ENCODE data around the gene HSPBAP1.
"Not testable (repeated sequence)": the region's sequence is repeated elsewhere in the genome, so short reads cannot be mapped to it uniquely, and the experiment has no call there.

The HSPBAP1 gene

GRCh38 chr3:122784436-122784835 is 9.2 kb downstream of the HSPBAP1 start:
- DNase-seq, result no peak

- no peak for DNase-seq
These were observed 10.8 kb downstream of the HSPBAP1 start for GRCh38 chr3:122782804-122783203.

DNA sequence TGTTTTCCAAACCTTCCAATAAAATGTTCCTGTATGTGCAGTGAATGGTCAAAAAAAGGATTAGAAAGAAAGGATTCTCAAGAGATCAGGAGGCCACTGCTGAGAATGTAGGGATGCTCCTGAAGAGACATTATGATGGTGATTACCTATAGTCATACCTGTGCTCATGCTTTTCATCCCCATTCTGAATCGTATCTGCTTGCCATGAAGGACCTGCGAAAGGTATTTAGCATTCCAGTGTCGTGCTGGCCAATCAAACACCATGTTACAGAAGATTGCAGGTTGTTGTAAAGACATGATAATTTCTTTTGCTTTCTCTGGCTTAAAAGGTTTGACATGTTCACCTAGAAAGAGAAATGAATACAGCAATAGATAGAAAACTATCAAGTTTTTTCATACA is 16.1 kb downstream of the HSPBAP1 start:
- no peak for DNase-seq

- DNase-seq, result no peak
These were observed 16.8 kb downstream of the HSPBAP1 start for GRCh38 chr3:122776675-122777468.

GRCh38 chr3:122774564-122774963 is 19.1 kb downstream of the HSPBAP1 start:
- DNase-seq, result no peak

GRCh38 chr3:122773944-122774509 is 19.6 kb downstream of the HSPBAP1 start:
- no peak for DNase-seq

DNA sequence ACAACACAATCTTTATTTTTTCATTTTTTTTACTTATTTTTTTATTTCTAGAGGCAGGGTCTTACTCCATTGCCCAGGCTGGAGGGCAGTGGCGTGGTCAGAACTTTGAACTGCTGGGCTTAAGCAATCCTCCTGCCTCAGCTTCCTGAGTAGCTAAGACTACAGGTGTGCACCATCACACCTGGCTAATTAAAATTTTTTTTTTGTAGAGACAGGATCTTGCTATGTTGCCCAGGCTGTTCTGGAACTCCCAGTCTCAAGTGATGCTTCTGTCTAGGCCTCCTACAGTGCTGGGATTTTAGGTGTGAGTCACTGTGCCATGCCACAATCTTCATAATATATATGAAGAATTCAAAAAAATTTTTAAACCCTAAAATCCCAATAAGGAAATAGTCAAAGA is 20.8 kb downstream of the HSPBAP1 start:
- no peak for DNase-seq

DNA sequence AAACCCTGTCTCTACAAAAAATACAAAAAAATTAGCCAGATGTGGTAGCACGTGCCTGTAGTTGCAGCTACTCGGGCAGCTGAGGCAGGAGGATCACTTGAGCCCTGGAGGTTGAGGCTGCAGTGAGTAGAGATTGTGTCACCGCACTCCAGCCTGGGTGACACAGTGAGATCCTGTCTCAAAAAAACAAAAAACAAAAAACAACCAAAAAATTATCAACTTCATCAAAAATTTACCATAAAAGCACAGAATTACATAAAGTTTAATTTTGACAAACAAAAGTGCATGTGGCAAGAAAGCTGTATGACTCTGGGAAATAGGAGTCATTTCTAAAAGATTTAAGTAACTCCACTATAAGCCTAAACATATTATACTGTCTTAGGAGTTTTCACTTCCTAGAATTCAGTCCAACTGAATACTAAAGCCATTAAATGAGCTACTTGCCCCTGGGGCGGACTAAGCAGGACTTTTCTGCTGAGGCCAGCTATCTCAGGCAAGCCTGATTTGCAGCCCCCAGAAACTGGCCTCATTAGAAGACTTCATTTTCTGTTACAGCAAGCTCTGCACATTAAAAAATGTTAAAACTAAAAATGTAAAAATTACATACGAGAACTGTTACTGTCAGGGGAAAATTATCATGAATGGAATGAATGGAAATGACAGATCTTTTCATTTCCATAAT is 23.0 kb downstream of the HSPBAP1 start:
- no peak for DNase-seq

GRCh38 chr3:122767540-122768372 is 25.9 kb downstream of the HSPBAP1 start:
- DNase-seq, result no peak

DNA sequence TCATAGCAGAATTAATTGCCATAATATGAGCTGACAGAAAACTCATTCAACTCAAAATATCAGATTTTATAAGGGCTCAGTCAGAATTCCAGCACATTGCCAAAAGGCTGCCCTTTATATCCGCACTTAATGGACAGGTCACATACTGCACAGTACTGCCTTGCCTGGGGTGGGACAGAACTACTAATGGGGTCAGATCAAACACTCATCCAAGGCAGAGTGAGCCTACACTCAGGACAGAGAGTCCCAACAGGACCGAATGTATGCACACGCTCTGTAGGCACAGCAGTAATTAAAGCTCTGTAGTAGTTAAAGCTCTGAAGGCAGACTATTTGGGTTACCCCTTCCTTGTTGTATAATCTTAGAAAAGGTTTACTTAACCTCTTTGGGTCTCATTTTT is 27.2 kb downstream of the HSPBAP1 start:
- DNase-seq, result no peak

- no peak for DNase-seq
These were observed 33.0 kb downstream of the HSPBAP1 start for GRCh38 chr3:122760453-122761271.

DNA sequence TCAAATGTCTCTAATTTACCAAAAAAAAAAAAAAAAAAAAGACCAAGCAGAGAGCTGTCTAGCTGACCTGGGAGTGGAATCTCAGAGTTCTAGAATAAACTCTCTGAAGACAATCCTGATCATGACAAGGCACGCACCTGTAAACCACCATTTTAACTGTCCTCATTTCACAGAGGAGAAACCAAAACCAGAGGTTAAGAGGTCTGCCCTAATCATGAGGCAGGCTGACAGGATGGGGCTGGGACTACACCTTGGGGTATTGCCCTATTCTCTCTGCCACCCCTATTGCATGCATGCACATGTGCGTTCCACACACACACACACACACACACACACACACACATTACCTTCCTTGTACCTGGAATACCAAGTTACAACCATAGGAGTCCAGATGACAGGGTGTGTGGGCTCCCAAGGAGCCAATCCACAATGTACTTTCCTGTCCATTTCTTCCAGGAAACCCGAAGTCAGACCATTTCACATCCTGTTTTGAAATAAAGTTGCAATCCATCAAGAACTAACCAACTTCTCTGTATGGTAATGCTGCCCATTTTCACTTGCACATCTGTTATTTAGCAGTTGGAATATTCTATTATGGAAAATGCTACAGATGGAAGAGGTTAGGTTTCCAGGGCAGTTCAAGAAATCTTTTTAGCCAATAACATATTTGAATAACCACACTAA is 34.6 kb downstream of the HSPBAP1 start:
- DNase-seq, result no peak

DNA sequence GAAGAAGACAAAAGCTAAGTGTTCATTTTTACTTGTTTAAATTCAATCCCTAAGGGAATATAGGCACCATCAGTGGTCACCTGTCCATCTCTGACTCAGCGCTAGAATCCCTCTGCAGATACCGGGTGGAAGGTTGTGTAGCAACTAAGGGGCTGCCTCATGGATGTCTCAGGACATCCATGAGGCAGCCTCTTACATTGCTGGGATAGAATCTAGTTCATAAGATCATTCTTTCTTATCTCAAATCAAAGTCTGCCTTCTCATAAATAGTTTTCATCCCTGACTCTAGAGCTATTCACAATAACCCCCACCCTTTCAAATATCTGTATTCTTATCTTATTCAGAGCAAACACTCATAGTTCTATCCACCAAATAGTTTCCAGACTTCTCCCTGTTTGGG is 38.1 kb downstream of the HSPBAP1 start:
- DNase-seq, result no peak

GRCh38 chr3:122754929-122755328 is 38.7 kb downstream of the HSPBAP1 start:
- DNase-seq, result no peak

DNA sequence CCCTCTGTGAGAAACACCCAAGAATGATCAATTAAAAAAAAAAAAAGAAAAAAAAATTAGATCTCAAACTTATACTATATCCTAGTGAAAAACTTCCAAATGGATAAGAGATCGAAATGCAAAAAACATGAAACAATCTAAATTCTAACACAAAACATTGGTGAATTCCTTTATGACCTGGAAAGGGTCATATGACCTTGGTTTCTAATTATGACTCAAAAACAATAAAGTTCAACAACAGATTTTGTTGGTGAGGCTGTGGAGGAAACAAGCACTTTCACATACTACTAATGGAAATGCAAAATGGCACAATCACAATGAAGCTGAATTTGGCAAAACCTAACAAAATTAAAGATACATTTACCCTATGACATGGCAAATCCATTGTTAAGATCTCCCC is 45.3 kb downstream of the HSPBAP1 start:
- DNase-seq, result no peak

DNA sequence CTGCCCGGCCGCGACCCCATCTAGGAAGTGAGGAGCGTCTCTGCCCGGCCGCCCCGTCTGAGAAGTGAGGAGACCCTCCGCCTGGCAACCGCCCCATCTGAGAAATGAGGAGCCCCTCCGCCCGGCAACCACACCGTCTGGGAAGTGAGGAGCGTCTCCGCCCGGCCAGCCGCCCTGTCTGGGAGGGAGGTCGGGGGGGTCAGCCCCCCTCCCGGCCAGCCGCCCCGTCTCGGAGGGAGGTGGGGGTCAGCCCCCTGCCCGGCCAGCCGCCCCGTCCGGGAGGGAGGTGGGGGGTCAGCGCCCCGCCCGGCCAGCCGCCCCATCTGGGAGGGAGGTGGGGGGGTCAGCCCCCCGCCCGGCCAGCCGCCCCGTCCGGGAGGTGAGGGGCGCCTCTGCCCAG is 46.3 kb downstream of the HSPBAP1 start:
- not testable (repeated sequence) for DNase-seq

- no peak for DNase-seq
These were observed 48.1 kb downstream of the HSPBAP1 start for GRCh38 chr3:122745369-122746021.

GRCh38 chr3:122743581-122744120 is 50.0 kb downstream of the HSPBAP1 start:
- no peak for DNase-seq

GRCh38 chr3:122742234-122742633 is 51.4 kb downstream of the HSPBAP1 start:
- no peak for DNase-seq

DNA sequence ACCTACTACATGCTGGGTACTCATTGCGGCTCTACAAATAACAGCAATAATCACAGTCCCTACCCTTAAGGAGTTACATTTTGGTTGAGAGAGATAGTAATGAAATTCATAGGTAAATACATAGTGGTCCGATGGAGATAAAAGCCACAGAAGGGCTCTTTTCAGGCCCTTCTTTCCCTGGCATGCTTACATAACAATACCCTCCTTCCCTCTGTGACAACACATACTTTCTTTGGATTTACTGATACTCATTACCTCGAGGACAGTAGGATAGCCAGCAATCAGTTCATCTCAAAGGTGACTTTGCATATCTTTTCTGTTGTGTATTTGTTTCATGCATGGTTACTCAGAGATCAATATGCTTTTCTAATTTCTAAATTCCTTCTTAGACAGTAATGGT is 54.5 kb downstream of the HSPBAP1 start:
- DNase-seq, result no peak
